Stomach smooth muscle (tissue), 2 donors: ENCODE data around the gene MAP3K21.
A peak's percentile ranks its signal among the peaks of the same experiment; 100 is the strongest.

Source experiments
- H3K27ac ChIP-seq: one replicate; pipeline ENCODE4 v1.7.0; 2013; ENCODE audit warnings: mild to moderate bottlenecking, low read length, inconsistent platforms
- H3K27me3 ChIP-seq, 2 donors: one replicate each; pipeline ENCODE4 v1.7.0; 2013; ENCODE audit warnings: low read length in 2 of 2; ENCODE audit not compliant: insufficient read depth in 2 of 2, control insufficient read depth in 1 of 2
- H3K36me3 ChIP-seq, 2 donors: one replicate each; pipeline ENCODE4 v1.7.0; 2013; ENCODE audit warnings: low read length in 2 of 2; ENCODE audit not compliant: control insufficient read depth in 2 of 2, insufficient read depth in 2 of 2
- H3K4me1 ChIP-seq: one replicate; pipeline ENCODE4 v1.7.0; 2013; ENCODE audit warnings: low read length; ENCODE audit not compliant: control insufficient read depth, insufficient read depth
- H3K4me3 ChIP-seq, 2 donors: one replicate each; pipeline ENCODE4 v1.7.0; 2013; ENCODE audit warnings: low read length in 2 of 2
- H3K9ac ChIP-seq, 2 donors: one replicate each; pipeline ENCODE4 v1.7.0; 2013; ENCODE audit warnings: low read length in 2 of 2, mild to moderate bottlenecking in 1 of 2
- H3K9me3 ChIP-seq, 2 donors: one replicate each; pipeline ENCODE4 v1.7.0; 2013; ENCODE audit warnings: low read length in 2 of 2; ENCODE audit not compliant: control insufficient read depth in 2 of 2
- donor health status: healthy.
- donor health status: Pancreatic carcinoma.

MAP3K21 gene

GRCh38 chr1:233326811-233327650 lies 493 bp upstream of the MAP3K21 start:
- H3K27ac ChIP-seq: no peak overlapping the region
- H3K9me3 ChIP-seq: no peaks in the 10 kb centered on the region
- H3K27me3 ChIP-seq: peaks cover 11 to 27% of the 10 kb centered on the region in 2 donors
- peaks cover 17% of the 10 kb centered on the region for H3K4me1 ChIP-seq
- no peak overlapping the region for H3K9ac ChIP-seq
- no peak overlapping the region for H3K4me3 ChIP-seq
- H3K36me3 ChIP-seq: no peaks in the 10 kb centered on the region

GRCh38 chr1:233328142-233328921 lies 808 bp downstream of the MAP3K21 start:
- no peaks in the 10 kb centered on the region for H3K36me3 ChIP-seq
- no peak overlapping the region for H3K27ac ChIP-seq

GRCh38 chr1:233331676-233332519 lies 4.4 kb downstream of the MAP3K21 start:
- no peak overlapping the region for H3K9ac ChIP-seq
- H3K36me3 ChIP-seq: no peaks in the 10 kb centered on the region
- no peaks in the 10 kb centered on the region for H3K9me3 ChIP-seq
- H3K4me3 ChIP-seq: no peak overlapping the region
- H3K27me3 ChIP-seq: peaks cover 9 to 27% of the 10 kb centered on the region in 2 donors
- H3K4me1 ChIP-seq: peaks cover 17% of the 10 kb centered on the region
- no peak overlapping the region for H3K27ac ChIP-seq

More at GRCh38 chr1:233328142-233328921, 808 bp downstream of the MAP3K21 start:
- H3K27me3 ChIP-seq: peaks cover 11 to 29% of the 10 kb centered on the region in 2 donors
- H3K4me1 ChIP-seq: peaks cover 17% of the 10 kb centered on the region
- H3K9ac ChIP-seq: no peak overlapping the region
- H3K9me3 ChIP-seq: no peaks in the 10 kb centered on the region
- peak overlapping the region; percentile 57 to 73 for H3K4me3 ChIP-seq

- no peaks in the 10 kb centered on the region for H3K36me3 ChIP-seq
- H3K27me3 ChIP-seq: peaks cover 9 to 21% of the 10 kb centered on the region in 2 donors
- no peaks in the 10 kb centered on the region for H3K9me3 ChIP-seq
Observed at GRCh38 chr1:233333086-233333485, 5.6 kb downstream of the MAP3K21 start.

GRCh38 chr1:233334092-233334491 lies 6.6 kb downstream of the MAP3K21 start:
- no peak overlapping the region for H3K9ac ChIP-seq
- peaks cover 2% of the 10 kb centered on the region for H3K4me1 ChIP-seq
- no peaks in the 10 kb centered on the region for H3K36me3 ChIP-seq
- no peaks in the 10 kb centered on the region for H3K9me3 ChIP-seq
- H3K27me3 ChIP-seq: peaks cover 4 to 11% of the 10 kb centered on the region in 2 donors
- no peak overlapping the region for H3K27ac ChIP-seq
- no peak overlapping the region for H3K4me3 ChIP-seq

More at GRCh38 chr1:233333086-233333485, 5.6 kb downstream of the MAP3K21 start:
- no peak overlapping the region for H3K27ac ChIP-seq
- H3K9ac ChIP-seq: no peak overlapping the region
- no peak overlapping the region for H3K4me3 ChIP-seq
- H3K4me1 ChIP-seq: peaks cover 12% of the 10 kb centered on the region

- H3K27ac ChIP-seq: no peak overlapping the region
- H3K9me3 ChIP-seq: no peaks in the 10 kb centered on the region
- H3K36me3 ChIP-seq: no peaks in the 10 kb centered on the region
- H3K27me3 ChIP-seq: peaks cover 0 to 5% of the 10 kb centered on the region in 2 donors
- H3K4me1 ChIP-seq: no peaks in the 10 kb centered on the region
- H3K9ac ChIP-seq: no peak overlapping the region
- no peak overlapping the region for H3K4me3 ChIP-seq
Observed at GRCh38 chr1:233336554-233337456, 9.3 kb downstream of the MAP3K21 start.

GRCh38 chr1:233337505-233337904 lies 10.0 kb downstream of the MAP3K21 start:
- H3K36me3 ChIP-seq: no peaks in the 10 kb centered on the region
- no peaks in the 10 kb centered on the region for H3K4me1 ChIP-seq
- no peak overlapping the region for H3K9ac ChIP-seq
- H3K27me3 ChIP-seq: peaks cover 0 to 2% of the 10 kb centered on the region in 2 donors
- H3K4me3 ChIP-seq: no peak overlapping the region
- no peak overlapping the region for H3K27ac ChIP-seq
- no peaks in the 10 kb centered on the region for H3K9me3 ChIP-seq

GRCh38 chr1:233338102-233338501 lies 10.6 kb downstream of the MAP3K21 start:
- Histone ChIP-seq H3K27me3 (peaks cover 0 to 2% of the 10 kb centered on the region in 2 donors), H3K27ac (no peak overlapping the region)

GRCh38 chr1:233340031-233340555 lies 12.6 kb downstream of the MAP3K21 start:
- H3K27ac ChIP-seq: no peak overlapping the region
- no peak overlapping the region for H3K4me3 ChIP-seq
- H3K9ac ChIP-seq: no peak overlapping the region
- no peaks in the 10 kb centered on the region for H3K9me3 ChIP-seq
- no peaks in the 10 kb centered on the region for H3K36me3 ChIP-seq
- peaks cover 0 to 2% of the 10 kb centered on the region in 2 donors for H3K27me3 ChIP-seq
- H3K4me1 ChIP-seq: no peaks in the 10 kb centered on the region

More at GRCh38 chr1:233338102-233338501, 10.6 kb downstream of the MAP3K21 start:
- Histone ChIP-seq H3K36me3 (no peaks in the 10 kb centered on the region), H3K9ac (no peak overlapping the region), H3K9me3 (no peaks in the 10 kb centered on the region), H3K4me1 (no peaks in the 10 kb centered on the region), H3K4me3 (no peak overlapping the region)
